B cell (primary cell): Measurements from ENCODE around the gene CHCHD4. TPM values are rescaled to one million over a fixed set of nuclear protein-coding genes. Genes with fewer than 3 reads are reported as not detected.
"Not testable (repeated sequence)": the region's sequence is repeated elsewhere in the genome, so short reads cannot be mapped to it uniquely, and the experiment has no call there.

Experiments used
- ATAC-seq: fragments of 200-7000 bp; cut with Tn5 transposase; one replicate; pipeline ENCODE4 v1.10.0; 2021; ENCODE audit warnings: low read depth, mild to moderate bottlenecking, moderate number of reproducible peaks, moderate library complexity
- CTCF ChIA-PET: fragments of 350-600 bp; sonication (Branson Sonifier 250); formaldehyde crosslinking; loops from one replicate; lab custom pipeline; 2021; ENCODE audit warnings: antibody characterized with exemption, inconsistent platforms; lab: Charles Lee
- POLR2A ChIA-PET: fragments of 350-600 bp; sonication (Branson Sonifier 250); formaldehyde crosslinking; loops from one replicate; lab custom pipeline; 2021; ENCODE audit warnings: antibody characterized with exemption; lab: Charles Lee
- DNase-seq: peaks from one replicate; pipeline ENCODE4 v3.0.0; 2013
- H2AFZ ChIP-seq: 2 replicates; pipeline ENCODE4 v1.6.1; 2012; ENCODE audit warnings: mild to moderate bottlenecking, low read depth, low read length; ENCODE audit not compliant: insufficient read depth, poor library complexity, severe bottlenecking
- H3K27ac ChIP-seq, 2 donors: 1 replicate in 1 of 2; 2 replicates in 1 of 2; pipeline ENCODE4 v1.5.1; 2012 to 2013; ENCODE audit warnings: low read length in 2 of 2, mild to moderate bottlenecking in 2 of 2, moderate library complexity in 1 of 2
- H3K27me3 ChIP-seq, 4 experiments: fragments of 200-600 bp in 1 of 4; sonication (generic) in 1 of 4; replicated peaks in 1 of 4; 1 replicate in 2 of 4; 2 replicates in 2 of 4; pipeline versions ENCODE4 v1.6.1 to v1.7.0; 2013 to 2016; ENCODE audit warnings: low read length in 3 of 4, mild to moderate bottlenecking in 2 of 4, mixed read lengths in 1 of 4, moderate library complexity in 1 of 4; ENCODE audit not compliant: insufficient read depth in 4 of 4, control insufficient read depth in 3 of 4; ENCODE audit errors: control extremely low read depth in 1 of 4
- H3K36me3 ChIP-seq, 2 experiments: replicated peaks in 1 of 2; 1 replicate in 1 of 2; 2 replicates in 1 of 2; pipeline versions ENCODE4 v1.6.1 to v1.7.1; 2013; ENCODE audit warnings: low read length in 1 of 2; ENCODE audit not compliant: insufficient read depth in 2 of 2, control insufficient read depth in 1 of 2; ENCODE audit errors: control extremely low read depth in 1 of 2, extremely low read depth in 1 of 2
- H3K4me1 ChIP-seq, 2 donors: fragments of 200-600 bp in 1 of 2; sonication (generic) in 1 of 2; 1 replicate in 1 of 2; 2 replicates in 1 of 2; pipeline versions ENCODE4 v1.5.1 to v1.6.1; 2013 to 2017; ENCODE audit warnings: low read length in 2 of 2; ENCODE audit not compliant: control insufficient read depth in 2 of 2, insufficient read depth in 2 of 2
- H3K4me2 ChIP-seq: replicated peaks from 2 replicates; pipeline ENCODE3; 2012; ENCODE audit warnings: mild to moderate bottlenecking, low read depth, low read length; ENCODE audit not compliant: poor library complexity, severe bottlenecking
- H3K4me3 ChIP-seq, 5 experiments: fragments of 200-600 bp in 1 of 5; sonication (generic) in 1 of 5; 1 replicate in 3 of 5; 2 replicates in 2 of 5; pipeline versions ENCODE4 v1.5.1 to v1.7.0; 2011 to 2016; ENCODE audit warnings: low read length in 4 of 5, mild to moderate bottlenecking in 4 of 5, low read depth in 2 of 5, control low read depth in 1 of 5, moderate library complexity in 1 of 5; ENCODE audit not compliant: insufficient read depth in 1 of 5; ENCODE audit errors: control extremely low read depth in 1 of 5, extremely low read depth in 1 of 5
- H3K79me2 ChIP-seq: fragments of 200-600 bp; sonication (generic); one replicate; pipeline ENCODE4 v1.6.0; 2016; ENCODE audit warnings: low read length; ENCODE audit not compliant: control insufficient read depth, insufficient read depth
- H3K9ac ChIP-seq: fragments of 200-600 bp; sonication (generic); 2 replicates; pipeline ENCODE4 v1.6.1; 2017; ENCODE audit warnings: mild to moderate bottlenecking, low read length, moderate library complexity
- H3K9me3 ChIP-seq, 3 donors: one replicate each; pipeline versions ENCODE4 v1.6.1 to v1.7.1; 2013; ENCODE audit warnings: low read length in 2 of 3; ENCODE audit not compliant: control insufficient read depth in 2 of 3, insufficient read depth in 1 of 3; ENCODE audit errors: control extremely low read depth in 1 of 3
- H4K20me1 ChIP-seq: 2 replicates; pipeline ENCODE4 v1.6.0; 2012; ENCODE audit warnings: mild to moderate bottlenecking, low read length; ENCODE audit not compliant: insufficient read depth, control insufficient read depth, poor library complexity, severe bottlenecking
- H3K27ac Mint-ChIP-seq: one replicate; pipeline ENCODE4 v1.8.0; 2021; ENCODE audit warnings: mixed read lengths
- H3K27me3 Mint-ChIP-seq: one replicate; pipeline ENCODE4 v1.8.0; 2021; ENCODE audit warnings: mixed read lengths
- H3K4me1 Mint-ChIP-seq: one replicate; pipeline ENCODE4 v1.8.0; 2021; ENCODE audit warnings: mixed read lengths
- H3K4me3 Mint-ChIP-seq: one replicate; pipeline ENCODE4 v1.8.0; 2021; ENCODE audit warnings: mixed read lengths
- H3K9me3 Mint-ChIP-seq: one replicate; pipeline ENCODE4 v1.8.0; 2022; ENCODE audit warnings: mixed read lengths; ENCODE audit not compliant: insufficient read depth
- WGBS: methylation state at CpG from one replicate; pipeline ENCODE4 v1.1.5; 2013; ENCODE audit warnings: missing lambda C conversion rate; ENCODE audit not compliant: insufficient coverage; 5-methylcytosine and 5-hydroxymethylcytosine counted together
- intact Hi-C: fragments of 100-400 bp; cut with micrococcal nuclease; formaldehyde crosslinking; loops from one replicate; pipeline ENCODE4 v1.10.0; 2022
- polyA plus RNA-seq: library from polyadenylated mRNA; depleted of rRNA; stranded (reverse); fragments of >200 nt; gene quantifications from 2 replicates; pipeline ENCODE4 v1.2.3, GENCODE V29; 2012
- total RNA-seq, 2 donors: library from RNA; stranded (reverse); fragments of 120-200 nt in 1 of 2; gene quantifications; 1 replicate in 1 of 2; 2 replicates in 1 of 2; pipeline versions ENCODE4 v1.2.3 to v1.2.4, GENCODE V29; 2013 to 2022
- TF ChIP-seq, protein P1 (sequence below): fragments of 200-600 bp; IDR thresholded peaks from one replicate; pipeline ENCODE4 v1.8.0; 2022; ENCODE audit warnings: antibody characterized with exemption, mild to moderate bottlenecking

CHCHD4 gene
- total and polyA plus RNA-seq, 2 donors (not counting 1 experiment from before 2014, with no cell fraction given) = 3.7 to 8.0 TPM

DNA sequence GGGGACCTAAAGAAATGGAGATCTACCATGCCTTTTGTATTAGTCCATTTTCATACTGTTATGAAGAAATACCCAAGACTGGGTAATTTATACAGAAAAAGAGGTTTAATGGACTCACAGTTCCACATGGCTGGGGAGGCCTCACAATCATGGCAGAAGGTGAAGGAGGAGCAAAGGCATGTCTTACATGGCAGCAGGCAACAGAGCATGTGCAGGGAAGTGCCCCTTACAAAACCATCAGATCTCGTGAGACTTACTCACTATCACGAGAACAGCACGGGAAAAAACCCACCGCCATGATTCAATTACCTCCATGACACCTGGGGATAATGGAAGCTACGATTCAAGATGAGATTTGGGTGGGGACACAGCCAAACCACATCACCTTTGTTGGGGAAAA lies 37.2 kb downstream of the CHCHD4 start:
- DNase-seq = not testable (repeated sequence)

DNA sequence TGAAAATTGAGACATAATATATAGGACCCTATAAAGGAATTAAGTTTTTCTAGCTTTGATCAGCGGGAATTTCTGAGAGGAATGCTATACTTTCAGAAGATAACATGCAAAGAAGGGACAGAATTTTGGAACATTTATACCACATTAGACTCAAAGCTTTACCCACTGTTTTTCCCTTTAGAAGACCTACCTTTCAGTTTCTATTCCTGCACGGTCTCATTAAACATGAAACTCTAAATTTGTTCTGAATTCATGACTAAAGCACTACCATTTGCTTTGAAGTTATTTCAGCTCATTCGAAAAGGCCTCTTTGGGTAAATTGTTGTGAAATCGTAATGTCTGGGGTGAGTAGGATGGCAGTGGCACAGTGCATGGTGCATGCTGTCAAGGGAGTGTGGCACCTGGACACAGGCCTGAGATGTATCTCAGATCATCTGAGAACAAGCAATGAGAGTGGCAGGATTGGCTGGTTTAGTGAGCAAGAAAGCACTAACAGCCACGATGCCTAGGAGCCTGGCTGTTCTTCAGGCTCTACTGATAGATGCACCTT lies 42.5 kb downstream of the CHCHD4 start:
- POLR2A ChIA-PET = no interaction called here
- no peak overlapping the region for H3K4me3 ChIP-seq
- peaks cover 0 to 5% (median 0%) of the 10 kb centered on the region in 4 experiments for H3K27me3 ChIP-seq
- WGBS = 76% methylated on average over 2 of the region's 5 CpGs
- no peaks in the 10 kb centered on the region for H3K4me1 Mint-ChIP-seq
- H4K20me1 ChIP-seq = no peaks in the 10 kb centered on the region
- peaks cover 6% of the 10 kb centered on the region for H3K9me3 Mint-ChIP-seq
- H2AFZ ChIP-seq = no peak overlapping the region
- intact Hi-C loops = no loop called here
- no peak overlapping the region for H3K27ac ChIP-seq
- no peaks in the 10 kb centered on the region for H3K36me3 ChIP-seq
- H3K9me3 ChIP-seq = peaks cover 0 to 3% (median 1%) of the 10 kb centered on the region in 3 donors
- no peaks in the 10 kb centered on the region for H3K79me2 ChIP-seq
- TF ChIP-seq, protein P1, sequence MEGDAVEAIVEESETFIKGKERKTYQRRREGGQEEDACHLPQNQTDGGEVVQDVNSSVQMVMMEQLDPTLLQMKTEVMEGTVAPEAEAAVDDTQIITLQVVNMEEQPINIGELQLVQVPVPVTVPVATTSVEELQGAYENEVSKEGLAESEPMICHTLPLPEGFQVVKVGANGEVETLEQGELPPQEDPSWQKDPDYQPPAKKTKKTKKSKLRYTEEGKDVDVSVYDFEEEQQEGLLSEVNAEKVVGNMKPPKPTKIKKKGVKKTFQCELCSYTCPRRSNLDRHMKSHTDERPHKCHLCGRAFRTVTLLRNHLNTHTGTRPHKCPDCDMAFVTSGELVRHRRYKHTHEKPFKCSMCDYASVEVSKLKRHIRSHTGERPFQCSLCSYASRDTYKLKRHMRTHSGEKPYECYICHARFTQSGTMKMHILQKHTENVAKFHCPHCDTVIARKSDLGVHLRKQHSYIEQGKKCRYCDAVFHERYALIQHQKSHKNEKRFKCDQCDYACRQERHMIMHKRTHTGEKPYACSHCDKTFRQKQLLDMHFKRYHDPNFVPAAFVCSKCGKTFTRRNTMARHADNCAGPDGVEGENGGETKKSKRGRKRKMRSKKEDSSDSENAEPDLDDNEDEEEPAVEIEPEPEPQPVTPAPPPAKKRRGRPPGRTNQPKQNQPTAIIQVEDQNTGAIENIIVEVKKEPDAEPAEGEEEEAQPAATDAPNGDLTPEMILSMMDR = no peak
- no peak overlapping the region for H3K4me2 ChIP-seq
- no peak for DNase-seq
- CTCF ChIA-PET = no interaction called here
- H3K27ac Mint-ChIP-seq = no peak overlapping the region
- peaks cover 14% of the 10 kb centered on the region for H3K27me3 Mint-ChIP-seq
- H3K9ac ChIP-seq = no peak overlapping the region
- H3K4me3 Mint-ChIP-seq = no peak overlapping the region
- ATAC-seq = no peak
- no peaks in the 10 kb centered on the region for H3K4me1 ChIP-seq

More for the DNA sequence above, 37.2 kb downstream of the CHCHD4 start:
- WGBS = no CpG with 5 or more reads among the region's 5 CpGs
- ATAC-seq, H3K9me3 ChIP-seq, H4K20me1 ChIP-seq, H3K4me1 Mint-ChIP-seq, intact Hi-C loops, H3K27me3 ChIP-seq, CTCF ChIA-PET, H3K4me3 ChIP-seq, POLR2A ChIA-PET, H2AFZ ChIP-seq, H3K27ac ChIP-seq, H3K4me2 ChIP-seq, H3K27ac Mint-ChIP-seq, H3K9ac ChIP-seq, H3K4me3 Mint-ChIP-seq, H3K4me1 ChIP-seq, H3K79me2 ChIP-seq, H3K36me3 ChIP-seq: not testable (repeated sequence)
- peaks cover 10% of the 10 kb centered on the region for H3K9me3 Mint-ChIP-seq
- H3K27me3 Mint-ChIP-seq = peaks cover 24% of the 10 kb centered on the region
